Lung (tissue), 12 donors: Measurements from ENCODE around the gene OR52E2. TPM values are rescaled to one million over a fixed set of nuclear protein-coding genes. Genes with fewer than 3 reads are reported as not detected.

Experiments used
- ATAC-seq: fragments of 200-7000 bp; cut with Tn5 transposase; one replicate; pipeline ENCODE4 v1.9.1; 2020; ENCODE audit warnings: moderate number of reproducible peaks; ENCODE audit not compliant: insufficient read depth, low FRiP score
- DNase-seq, 3 donors: peaks; one replicate each; pipeline ENCODE4 v3.0.0-alpha.2; 2013 to 2017
- H3K27ac ChIP-seq, 2 donors: one replicate each; pipeline ENCODE4 v1.5.1; 2013; ENCODE audit warnings: mild to moderate bottlenecking in 2 of 2, moderate library complexity in 2 of 2, control low read depth in 1 of 2, inconsistent platforms in 1 of 2, low read depth in 1 of 2, low read length in 1 of 2
- H3K27me3 ChIP-seq, 3 donors: one replicate each; pipeline ENCODE4 v1.5.1; 2013; ENCODE audit warnings: low read length in 2 of 3; ENCODE audit not compliant: control insufficient read depth in 3 of 3, insufficient read depth in 3 of 3
- H3K36me3 ChIP-seq, 4 donors: one replicate each; pipeline ENCODE4 v1.5.1; 2013; ENCODE audit warnings: low read length in 4 of 4, mild to moderate bottlenecking in 1 of 4, moderate library complexity in 1 of 4; ENCODE audit not compliant: control insufficient read depth in 4 of 4, insufficient read depth in 4 of 4
- H3K4me1 ChIP-seq, 5 donors: one replicate each; pipeline ENCODE4 v1.5.1; 2013; ENCODE audit warnings: low read length in 5 of 5, mild to moderate bottlenecking in 2 of 5, moderate library complexity in 1 of 5; ENCODE audit not compliant: control insufficient read depth in 5 of 5, insufficient read depth in 5 of 5
- H3K4me3 ChIP-seq: one replicate; pipeline ENCODE4 v1.5.1; 2013; ENCODE audit warnings: mild to moderate bottlenecking, control low read depth, moderate library complexity
- H3K9ac ChIP-seq, 2 donors: one replicate each; pipeline ENCODE4 v1.5.1; 2013; ENCODE audit warnings: low read length in 2 of 2, control low read depth in 1 of 2; ENCODE audit not compliant: insufficient read depth in 1 of 2
- H3K9me3 ChIP-seq, 4 donors: one replicate each; pipeline ENCODE4 v1.5.1; 2013; ENCODE audit warnings: low read length in 3 of 4, mild to moderate bottlenecking in 1 of 4, moderate library complexity in 1 of 4; ENCODE audit not compliant: control insufficient read depth in 4 of 4, insufficient read depth in 3 of 4
- CTCF ChIP-seq: IDR thresholded peaks from 2 replicates; pipeline ENCODE4 v1.5.1; 2012; ENCODE audit warnings: mild to moderate bottlenecking; ENCODE audit errors: control extremely low read depth, extremely low read depth
- WGBS, 2 donors: extraction: QIAGEN DNeasy Blood & Tissue Kit; methylation state at CpG; one replicate each; pipeline ENCODE4 v1.1.7; 2013; 5-methylcytosine and 5-hydroxymethylcytosine counted together
- polyA plus RNA-seq, 2 donors: library from polyadenylated mRNA; stranded (reverse); fragments of 200-250 nt; gene quantifications; one replicate each; pipeline ENCODE4 v1.2.1, GENCODE V29; 2013
- total RNA-seq, 2 donors: library from RNA; depleted of rRNA in 1 of 2; stranded (reverse); fragments of >200 nt in 1 of 2; gene quantifications; one replicate each; pipeline ENCODE4 v1.2.1, GENCODE V29; 2014 to 2021
- donor health status: control.
- donor health status: control.
- donor health status: Bipolar disorder and iron deficiency.
- donor health status: healthy.
- donor health status: DM: yes; HTN: yes; CAD: no.

Gene OR52E2
- total and polyA plus RNA-seq, 4 donors: not detected

- ATAC-seq (no peak), DNase-seq (no peak)
- no peaks in the 10 kb centered on the region for H3K36me3 ChIP-seq
- H3K9ac ChIP-seq: no peak overlapping the region
- H3K9me3 ChIP-seq: no peaks in the 10 kb centered on the region
- no peaks in the 10 kb centered on the region for H3K4me1 ChIP-seq
- no peaks in the 10 kb centered on the region for H3K27me3 ChIP-seq
- 68 to 82% methylated on average over 2 of the region's 2 CpGs for WGBS, 2 donors
- TF ChIP-seq CTCF: no peak
- no peak overlapping the region for H3K4me3 ChIP-seq
- no peak overlapping the region for H3K27ac ChIP-seq
Measured at GRCh38 chr11:5096011-5096410, 36.6 kb upstream of the OR52E2 start.

- Histone ChIP-seq H3K9me3 (no peaks in the 10 kb centered on the region), H3K36me3 (no peaks in the 10 kb centered on the region), H3K4me3 (no peak overlapping the region), H3K4me1 (no peaks in the 10 kb centered on the region), H3K27ac (no peak overlapping the region), H3K9ac (no peak overlapping the region), H3K27me3 (no peaks in the 10 kb centered on the region)
- DNase-seq (no peak), ATAC-seq (no peak)
- TF ChIP-seq CTCF: no peak
- 84 to 90% methylated on average over 8 of the region's 8 CpGs for WGBS, 2 donors
Measured at GRCh38 chr11:5092821-5093585, 33.6 kb upstream of the OR52E2 start.

- Histone ChIP-seq H3K27me3 (no peaks in the 10 kb centered on the region), H3K27ac (no peak overlapping the region), H3K9me3 (no peaks in the 10 kb centered on the region), H3K4me3 (no peak overlapping the region), H3K4me1 (no peaks in the 10 kb centered on the region), H3K36me3 (no peaks in the 10 kb centered on the region), H3K9ac (no peak overlapping the region)
- 93 to 94% methylated on average over 1 of the region's 1 CpG for WGBS, 2 donors
- no peak for TF ChIP-seq CTCF
- no peak for DNase-seq
- no peak for ATAC-seq
Measured at GRCh38 chr11:5090668-5091067, 31.2 kb upstream of the OR52E2 start.

- H3K27me3 ChIP-seq: no peaks in the 10 kb centered on the region
- no peak overlapping the region for H3K4me3 ChIP-seq
- TF ChIP-seq CTCF: no peak
- H3K4me1 ChIP-seq: no peaks in the 10 kb centered on the region
- no peaks in the 10 kb centered on the region for H3K9me3 ChIP-seq
- H3K36me3 ChIP-seq: no peaks in the 10 kb centered on the region
- H3K27ac ChIP-seq: no peak overlapping the region
- DNase-seq: no peak
- no peak for ATAC-seq
- H3K9ac ChIP-seq: no peak overlapping the region
Measured at GRCh38 chr11:5088556-5088955, 29.1 kb upstream of the OR52E2 start.
